Tibial nerve (tissue), 4 donors: Measurements from ENCODE around the gene CBY1. TPM values are rescaled to one million over a fixed set of nuclear protein-coding genes. Genes with fewer than 3 reads are reported as not detected.
A peak's percentile ranks its signal among the peaks of the same experiment; 100 is the strongest.

ENCODE experiments used
- DNase-seq, 2 donors: peaks; one replicate each; pipeline ENCODE4 v3.0.0-alpha.2; 2019; ENCODE audit warnings: low spot score in 2 of 2
- H3K27ac ChIP-seq, 4 donors: fragments of 200-600 bp; sonication (generic) in 3 of 4; one replicate each; pipeline ENCODE4 v1.5.1; 2017 to 2019; ENCODE audit warnings: mild to moderate bottlenecking in 1 of 4
- H3K27me3 ChIP-seq, 2 donors: fragments of 200-600 bp; sonication (generic) in 1 of 2; one replicate each; pipeline versions ENCODE4 v1.5.1 to v1.6.0; 2017 to 2019
- H3K36me3 ChIP-seq, 3 donors: fragments of 200-600 bp; sonication (generic); one replicate each; pipeline ENCODE4 v1.5.1; 2018 to 2019
- H3K4me1 ChIP-seq, 4 donors: fragments of 200-600 bp; sonication (generic) in 3 of 4; one replicate each; pipeline ENCODE4 v1.5.1; 2017 to 2019
- H3K4me3 ChIP-seq, 4 donors: fragments of 200-600 bp; sonication (generic) in 3 of 4; one replicate each; pipeline ENCODE4 v1.5.1; 2017 to 2019; ENCODE audit warnings: mild to moderate bottlenecking in 1 of 4, moderate library complexity in 1 of 4
- H3K9me3 ChIP-seq, 4 donors: fragments of 200-600 bp; sonication (generic) in 3 of 4; one replicate each; pipeline ENCODE4 v1.5.1; 2017 to 2019
- CTCF ChIP-seq, 5 experiments: fragments of 200-600 bp in 3 of 5; fragments of 450-650 bp in 2 of 5; sonication (generic) in 3 of 5; IDR thresholded peaks; one replicate each; pipeline ENCODE4 v1.5.1; 2016 to 2019; ENCODE audit warnings: antibody characterized with exemption in 5 of 5, mild to moderate bottlenecking in 3 of 5, moderate library complexity in 2 of 5
- EP300 ChIP-seq, 2 donors: sonication (generic); formaldehyde crosslinking; IDR thresholded peaks; one replicate each; pipeline ENCODE4 v1.6.1; 2017; ENCODE audit warnings: antibody characterized with exemption in 2 of 2, mild to moderate bottlenecking in 1 of 2
- POLR2A ChIP-seq, 2 donors: fragments of 450-650 bp; IDR thresholded peaks; one replicate each; pipeline ENCODE4 v1.6.1; 2017; ENCODE audit warnings: antibody characterized with exemption in 2 of 2, mild to moderate bottlenecking in 2 of 2, moderate library complexity in 2 of 2
- WGBS, 2 donors: methylation state at CpG; one replicate each; pipeline ENCODE4 v1.1.5; 2018; 5-methylcytosine and 5-hydroxymethylcytosine counted together
- total RNA-seq, 4 donors: library from RNA; depleted of rRNA; stranded (reverse); fragments of >200 nt; gene quantifications; one replicate each; pipeline ENCODE4 v1.1.0, GENCODE V29; 2016

The CBY1 gene
- 10 to 100 TPM; 13.5 to 24.3 (median 17.8) TPM for total RNA-seq

DNA sequence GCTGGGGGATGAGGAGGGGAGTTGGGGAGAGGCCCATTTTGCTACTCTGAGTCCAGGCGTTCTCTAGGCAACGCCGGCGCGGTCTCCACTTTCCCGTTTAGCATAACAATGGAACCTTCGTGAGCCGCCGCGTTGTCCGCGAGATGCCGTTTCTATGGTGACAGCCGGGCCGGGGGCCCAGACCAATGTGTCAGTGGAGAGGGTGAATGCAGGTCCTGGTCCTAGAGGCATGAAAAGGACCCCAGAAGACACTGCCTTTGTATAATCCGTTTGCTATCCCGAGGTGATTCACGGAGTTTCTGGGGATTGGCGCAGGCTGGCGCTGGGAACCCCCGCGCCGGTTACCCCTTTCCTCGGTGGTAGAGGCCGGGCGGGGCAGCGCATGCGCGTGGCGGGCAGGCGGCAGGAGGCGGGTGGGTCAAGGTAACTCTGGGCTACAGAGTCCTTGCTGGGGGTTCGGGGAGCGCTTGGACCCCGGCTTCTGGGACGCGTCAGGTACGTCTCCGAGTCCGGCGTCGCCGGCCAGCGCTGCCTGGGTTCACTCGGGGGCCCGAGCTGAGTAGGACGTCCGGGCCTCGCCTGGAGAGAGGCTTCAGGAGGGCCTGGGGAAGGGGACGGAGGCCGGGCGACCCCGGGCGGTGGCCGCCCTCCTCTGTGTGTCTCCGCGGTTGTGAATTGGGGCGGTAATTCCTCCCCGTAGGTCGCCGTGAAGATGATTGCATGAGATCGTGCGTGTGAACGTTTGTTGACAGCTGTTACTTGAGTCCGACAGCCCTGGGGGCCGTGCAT is at the start of gene CBY1, which contains the start of gene FAM227A:
CBY1 (plus strand) TSS at position 383 of the 789 bp plus-strand sequence. CDS start 11,417 bp downstream, outside the sequence.
FAM227A (minus strand) TSS at position 137 of the 789 bp plus-strand sequence. CDS start 6,224 bp downstream, outside the sequence.
- Histone ChIP-seq H3K27ac (peak within 1 kb of the TSS; percentile 77 to 98 (median 87)), H3K4me3 (peak within 1 kb of the TSS; percentile 59 to 98 (median 84)), H3K27me3 (no peaks in the 10 kb centered on the region), H3K4me1 (peaks cover 0 to 28% (median 2%) of the 10 kb centered on the region in 4 donors), H3K9me3 (no peaks in the 10 kb centered on the region), H3K36me3 (peaks cover 0 to 12% (median 2%) of the 10 kb centered on the region in 3 donors)
- TF ChIP-seq EP300 (IDR thresholded peaks at IDR 0.05) (peak; percentile 80 to 86), CTCF (IDR thresholded peaks at IDR 0.05) (peak in 2 of 5 experiments; percentile 27 to 55), POLR2A (IDR thresholded peaks at IDR 0.05) (peak; percentile 6 to 70)
- DNase-seq = peak; percentile 73 to 77
- 0 to 1% methylated on average over 33 to 52 of the region's 66 CpGs for WGBS, 2 donors

GRCh38 chr22:38607680-38608079 is 48.8 kb upstream of the CBY1 start:
- no peaks in the 10 kb centered on the region for H3K9me3 ChIP-seq
- H3K27me3 ChIP-seq = no peaks in the 10 kb centered on the region
- no peak overlapping the region for H3K4me3 ChIP-seq
- TF ChIP-seq POLR2A (IDR thresholded peaks at IDR 0.05) (no peak), EP300 (IDR thresholded peaks at IDR 0.05) (no peak), CTCF (IDR thresholded peaks at IDR 0.05) (no peak)
- DNase-seq = no peak
- WGBS, 2 donors = 83 to 91% methylated on average over 3 of the region's 3 CpGs
- H3K36me3 ChIP-seq = no peaks in the 10 kb centered on the region
- H3K27ac ChIP-seq = no peak overlapping the region
- no peaks in the 10 kb centered on the region for H3K4me1 ChIP-seq

DNA sequence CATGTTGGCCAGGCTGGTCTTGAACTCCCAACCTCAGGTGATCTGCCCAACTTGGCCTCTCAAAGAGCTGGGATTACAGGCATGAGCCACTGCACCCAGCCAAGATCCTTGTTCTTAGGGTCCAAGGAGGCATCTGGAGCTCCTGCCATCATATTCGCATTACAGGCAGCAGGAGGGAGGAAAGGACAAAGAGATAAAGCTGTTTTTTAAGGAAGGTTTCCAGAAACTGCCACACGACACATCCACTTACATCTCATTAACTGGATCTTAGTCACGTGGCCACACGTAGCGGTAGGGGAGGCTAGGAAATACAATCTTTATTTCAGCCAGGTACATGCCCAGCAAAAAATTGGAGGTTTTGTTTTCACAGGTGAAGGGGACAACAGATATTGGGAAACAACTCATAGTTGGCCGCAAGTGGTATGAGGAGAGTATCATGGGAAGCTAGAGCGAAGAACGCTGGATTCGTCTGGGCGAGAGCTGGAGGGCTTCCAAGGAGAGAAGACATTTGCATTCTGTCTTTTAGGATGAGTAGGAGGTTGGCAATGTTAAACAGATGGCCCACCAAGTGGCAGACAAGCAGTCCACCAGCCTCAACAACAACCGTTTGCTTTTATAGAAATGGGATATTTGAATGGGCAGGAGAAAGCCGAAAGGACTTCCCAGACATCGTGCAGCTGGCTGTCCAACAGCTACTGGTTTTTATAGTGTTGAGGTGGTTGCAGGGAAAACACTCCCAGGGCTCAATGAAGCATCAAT is 47.3 kb upstream of the CBY1 start:
- DNase-seq = no peak
- no peak overlapping the region for H3K4me3 ChIP-seq
- TF ChIP-seq EP300 (IDR thresholded peaks at IDR 0.05) (no peak), CTCF (IDR thresholded peaks at IDR 0.05) (no peak), POLR2A (IDR thresholded peaks at IDR 0.05) (no peak)
- H3K36me3 ChIP-seq = no peaks in the 10 kb centered on the region
- H3K27ac ChIP-seq = no peak overlapping the region
- H3K9me3 ChIP-seq = no peaks in the 10 kb centered on the region
- no peaks in the 10 kb centered on the region for H3K27me3 ChIP-seq
- no peaks in the 10 kb centered on the region for H3K4me1 ChIP-seq
- 80 to 84% methylated on average over 13 of the region's 13 CpGs for WGBS, 2 donors

GRCh38 chr22:38610234-38610633 is 46.2 kb upstream of the CBY1 start:
- TF ChIP-seq EP300 (IDR thresholded peaks at IDR 0.05) = no peak
- H3K9me3 ChIP-seq = no peaks in the 10 kb centered on the region
- 87 to 88% methylated on average over 5 of the region's 5 CpGs for WGBS, 2 donors
- no peaks in the 10 kb centered on the region for H3K4me1 ChIP-seq
- DNase-seq = no peak
- H3K36me3 ChIP-seq = no peaks in the 10 kb centered on the region
- no peak overlapping the region for H3K27ac ChIP-seq
- H3K27me3 ChIP-seq = no peaks in the 10 kb centered on the region
- H3K4me3 ChIP-seq = no peak overlapping the region

DNA sequence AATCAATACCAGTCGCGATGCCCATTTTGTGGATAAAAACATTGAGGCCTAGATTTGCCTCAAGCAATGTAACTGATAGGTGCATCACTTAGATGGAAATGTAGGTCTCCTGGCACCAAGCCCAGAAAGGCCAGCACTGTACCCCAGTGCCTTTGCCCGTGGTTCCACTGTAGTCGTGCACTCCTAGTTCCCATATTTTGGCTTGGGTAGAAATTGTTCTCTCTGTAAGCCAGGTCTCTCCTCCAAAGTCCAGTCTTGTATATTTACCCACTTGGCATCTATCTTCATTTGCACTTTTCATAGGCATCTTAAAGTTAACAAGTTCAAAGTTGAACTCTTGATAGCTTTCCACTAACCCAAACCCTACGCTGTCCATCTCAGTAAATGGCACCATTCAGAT is 44.9 kb upstream of the CBY1 start:
- H3K4me1 ChIP-seq = no peaks in the 10 kb centered on the region
- no peak overlapping the region for H3K4me3 ChIP-seq
- H3K36me3 ChIP-seq = no peaks in the 10 kb centered on the region
- WGBS, 2 donors = 98 to 99% methylated on average over 5 of the region's 5 CpGs
- TF ChIP-seq POLR2A (IDR thresholded peaks at IDR 0.05) (no peak), CTCF (IDR thresholded peaks at IDR 0.05) (no peak), EP300 (IDR thresholded peaks at IDR 0.05) (no peak)
- no peak for DNase-seq
- H3K27ac ChIP-seq = no peak overlapping the region
- H3K9me3 ChIP-seq = no peaks in the 10 kb centered on the region
- H3K27me3 ChIP-seq = no peaks in the 10 kb centered on the region
